Left lobe of liver (tissue), 2 donors: Measurements from ENCODE around the gene CHMP4A. TPM values are rescaled to one million over a fixed set of nuclear protein-coding genes. Genes with fewer than 3 reads are reported as not detected.
A peak's percentile ranks its signal among the peaks of the same experiment; 100 is the strongest.
"Not testable (repeated sequence)": the region's sequence is repeated elsewhere in the genome, so short reads cannot be mapped to it uniquely, and the experiment has no call there.

ENCODE experiments used
- ATAC-seq: fragments of 200-7000 bp; cut with Tn5 transposase; one replicate; pipeline ENCODE4 v1.9.1; 2020; ENCODE audit warnings: mild to moderate bottlenecking, moderate library complexity
- DNase-seq: peaks from one replicate; pipeline ENCODE4 v3.0.0-alpha.2; 2020; ENCODE audit warnings: low spot score
- total RNA-seq: library from RNA; stranded (reverse); gene quantifications from one replicate; pipeline ENCODE4 v1.2.1, GENCODE V29; 2021
- donor health status: DM: no; HTN: no; CAD: no; lungs with moderate emphysema.
- donor health status: DM: no; HTN: yes; CAD: no.

Gene CHMP4A
- total RNA-seq, 1 donor from 2014 or later: 14.4 TPM

- DNase-seq (no peak), ATAC-seq (no peak)
Measured at GRCh38 chr14:24247422-24247821, 34.1 kb upstream of the CHMP4A start.

- DNase-seq (no peak), ATAC-seq (no peak)
Measured at GRCh38 chr14:24246765-24247212, 33.5 kb upstream of the CHMP4A start.

- not testable (repeated sequence) for ATAC-seq
- DNase-seq: peak; percentile 29
Measured at GRCh38 chr14:24245350-24245749, 32.1 kb upstream of the CHMP4A start.

GRCh38 chr14:24243336-24243836 lies 30.1 kb upstream of the CHMP4A start:
- no peak for DNase-seq
- ATAC-seq: no peak

GRCh38 chr14:24241829-24242443 lies 28.6 kb upstream of the CHMP4A start:
- peak; percentile 91 for ATAC-seq

GRCh38 chr14:24240110-24240918 lies 27.0 kb upstream of the CHMP4A start:
- DNase-seq (peak; percentile 41), ATAC-seq (no peak)

More at GRCh38 chr14:24241829-24242443, 28.6 kb upstream of the CHMP4A start:
- peak; percentile 94 for DNase-seq

GRCh38 chr14:24238527-24239037 lies 25.3 kb upstream of the CHMP4A start:
- DNase-seq: peak; percentile 41
- ATAC-seq: no peak

- DNase-seq (peak; percentile 40), ATAC-seq (no peak)
Measured at GRCh38 chr14:24238123-24238522, 24.8 kb upstream of the CHMP4A start.

GRCh38 chr14:24237463-24237955 lies 24.2 kb upstream of the CHMP4A start:
- DNase-seq (no peak), ATAC-seq (no peak)

- ATAC-seq: no peak
- peak; percentile 31 for DNase-seq
Measured at GRCh38 chr14:24236689-24237462, 23.6 kb upstream of the CHMP4A start.

GRCh38 chr14:24235804-24236688 lies 22.8 kb upstream of the CHMP4A start:
- DNase-seq (peak; percentile 33), ATAC-seq (no peak)

GRCh38 chr14:24234095-24235005 lies 21.1 kb upstream of the CHMP4A start:
- DNase-seq (no peak), ATAC-seq (no peak)

GRCh38 chr14:24233538-24233866 lies 20.2 kb upstream of the CHMP4A start:
- ATAC-seq: no peak
- peak; percentile 37 for DNase-seq

GRCh38 chr14:24232645-24233537 lies 19.6 kb upstream of the CHMP4A start, which contains the start of gene GMPR2:
Gene GMPR2, plus strand, starts transcription at chr14:24232929. Its CDS starts 325 bp downstream, at chr14:24233254.
- DNase-seq: no peak
- ATAC-seq: peak; percentile 72

- ATAC-seq (peak; percentile 91), DNase-seq (peak; percentile 91)
Measured at GRCh38 chr14:24232121-24232644, 18.9 kb upstream of the CHMP4A start, which contains the start of gene NEDD8. Gene NEDD8, minus strand, starts transcription at chr14:24232367. Its CDS starts 100 bp downstream, at chr14:24232267.

GRCh38 chr14:24231263-24232120 lies 18.2 kb upstream of the CHMP4A start:
- DNase-seq (no peak), ATAC-seq (no peak)
